Neuron (in vitro differentiated cells): ENCODE measurements around the gene ACVR1C.

ENCODE experiments used
- H2AFZ ChIP-seq: one replicate; pipeline ENCODE4 v1.6.1; 2013; ENCODE audit warnings: low read depth, mild to moderate bottlenecking, inconsistent platforms, low read length, moderate library complexity
- H3K27me3 ChIP-seq: one replicate; pipeline ENCODE4 v1.6.1; 2013; ENCODE audit warnings: low read length; ENCODE audit not compliant: insufficient read depth
- H3K36me3 ChIP-seq: one replicate; pipeline ENCODE4 v1.6.1; 2013; ENCODE audit warnings: low read length; ENCODE audit not compliant: insufficient read depth
- H3K4me1 ChIP-seq: one replicate; pipeline ENCODE4 v1.6.1; 2013; ENCODE audit warnings: low read length; ENCODE audit not compliant: insufficient read depth
- H3K4me3 ChIP-seq: 2 replicates; pipeline ENCODE4 v1.5.1; 2013; ENCODE audit warnings: mild to moderate bottlenecking, low read length, moderate library complexity
- H3K9me3 ChIP-seq: one replicate; pipeline ENCODE4 v1.6.1; 2013; ENCODE audit warnings: low read length

ACVR1C gene

GRCh38 chr2:157506586-157506985, 122.1 kb downstream of the ACVR1C start:
- Histone ChIP-seq H3K9me3 (no peaks in the 10 kb centered on the region), H3K36me3 (no peaks in the 10 kb centered on the region), H3K27me3 (no peaks in the 10 kb centered on the region)

DNA sequence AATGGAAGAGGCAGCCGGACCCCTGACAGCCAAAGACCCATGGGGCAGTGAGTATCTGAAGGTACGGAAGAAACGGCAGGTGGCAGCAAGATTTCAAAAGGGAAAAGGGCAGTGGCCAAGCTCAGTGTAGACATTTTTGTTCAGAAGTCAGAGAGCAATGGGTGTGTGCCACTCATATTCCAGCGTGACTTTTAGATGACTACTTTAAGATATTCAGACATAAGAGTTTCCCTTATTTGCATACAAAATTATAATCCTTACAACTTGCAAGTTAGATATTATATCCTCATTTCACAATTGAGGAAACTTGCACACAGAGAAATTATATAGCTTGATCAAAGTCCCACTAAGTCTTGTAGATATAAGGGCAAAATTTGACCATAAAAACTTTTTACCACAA, 124.0 kb downstream of the ACVR1C start:
- Histone ChIP-seq H3K27me3 (no peaks in the 10 kb centered on the region), H3K4me3 (no peak overlapping the region), H2AFZ (no peak overlapping the region), H3K36me3 (no peaks in the 10 kb centered on the region), H3K4me1 (no peaks in the 10 kb centered on the region), H3K9me3 (no peaks in the 10 kb centered on the region)

More at GRCh38 chr2:157506586-157506985, 122.1 kb downstream of the ACVR1C start:
- no peak overlapping the region for H3K4me3 ChIP-seq
- H2AFZ ChIP-seq = no peak overlapping the region
- no peaks in the 10 kb centered on the region for H3K4me1 ChIP-seq

DNA sequence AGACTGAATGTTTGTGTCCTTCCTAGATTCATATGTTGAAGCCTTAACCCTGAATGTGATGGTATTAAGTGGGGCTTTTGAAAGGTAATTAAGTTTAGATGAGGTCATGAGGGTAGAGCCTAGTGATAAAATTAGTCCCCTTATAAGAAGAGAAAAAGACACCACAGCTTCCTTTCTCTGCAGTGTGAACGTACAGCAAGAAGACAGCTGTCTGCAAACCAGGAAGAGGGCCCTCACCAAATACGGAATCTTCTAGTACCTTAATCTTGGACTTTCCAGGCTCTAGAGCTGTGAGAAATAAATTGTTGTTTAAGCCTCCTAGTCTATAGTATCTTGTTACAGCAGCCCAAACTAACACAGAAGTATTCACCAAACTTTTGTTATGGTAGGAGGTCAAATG, 127.6 kb downstream of the ACVR1C start:
- Histone ChIP-seq H3K36me3 (no peaks in the 10 kb centered on the region), H3K4me1 (no peaks in the 10 kb centered on the region), H3K9me3 (no peaks in the 10 kb centered on the region), H2AFZ (no peak overlapping the region), H3K27me3 (no peaks in the 10 kb centered on the region), H3K4me3 (no peak overlapping the region)

GRCh38 chr2:157500334-157500733, 128.3 kb downstream of the ACVR1C start:
- H3K27me3 ChIP-seq = no peaks in the 10 kb centered on the region
- H3K4me1 ChIP-seq = no peaks in the 10 kb centered on the region
- no peak overlapping the region for H2AFZ ChIP-seq
- no peak overlapping the region for H3K4me3 ChIP-seq
- no peaks in the 10 kb centered on the region for H3K9me3 ChIP-seq
- no peaks in the 10 kb centered on the region for H3K36me3 ChIP-seq

DNA sequence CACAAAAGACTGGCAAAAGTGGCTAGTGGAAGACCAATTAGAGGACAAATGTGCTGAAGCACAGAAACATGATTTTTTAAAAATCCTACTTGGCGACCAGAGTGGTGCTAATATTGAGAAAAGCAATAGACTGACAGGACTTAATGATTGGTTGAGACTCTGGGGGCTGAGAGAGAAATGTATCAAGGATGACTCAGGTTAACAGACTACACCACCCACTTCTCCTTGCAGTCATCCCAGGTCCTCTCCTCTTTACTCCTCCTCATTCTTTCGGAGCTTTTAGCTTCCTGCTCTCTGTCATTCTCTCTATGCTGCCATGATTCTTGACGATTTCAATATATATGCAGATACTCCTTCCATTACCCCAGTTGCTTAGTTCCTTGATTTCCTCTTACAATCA, 130.2 kb downstream of the ACVR1C start:
- Histone ChIP-seq H3K9me3 (no peaks in the 10 kb centered on the region), H3K36me3 (no peaks in the 10 kb centered on the region), H3K27me3 (no peaks in the 10 kb centered on the region), H3K4me1 (no peaks in the 10 kb centered on the region), H2AFZ (no peak overlapping the region), H3K4me3 (no peak overlapping the region)

GRCh38 chr2:157497638-157498314, 130.9 kb downstream of the ACVR1C start:
- no peak overlapping the region for H2AFZ ChIP-seq
- no peaks in the 10 kb centered on the region for H3K36me3 ChIP-seq
- H3K27me3 ChIP-seq = no peaks in the 10 kb centered on the region
- no peaks in the 10 kb centered on the region for H3K4me1 ChIP-seq
- H3K4me3 ChIP-seq = no peak overlapping the region
- no peaks in the 10 kb centered on the region for H3K9me3 ChIP-seq

DNA sequence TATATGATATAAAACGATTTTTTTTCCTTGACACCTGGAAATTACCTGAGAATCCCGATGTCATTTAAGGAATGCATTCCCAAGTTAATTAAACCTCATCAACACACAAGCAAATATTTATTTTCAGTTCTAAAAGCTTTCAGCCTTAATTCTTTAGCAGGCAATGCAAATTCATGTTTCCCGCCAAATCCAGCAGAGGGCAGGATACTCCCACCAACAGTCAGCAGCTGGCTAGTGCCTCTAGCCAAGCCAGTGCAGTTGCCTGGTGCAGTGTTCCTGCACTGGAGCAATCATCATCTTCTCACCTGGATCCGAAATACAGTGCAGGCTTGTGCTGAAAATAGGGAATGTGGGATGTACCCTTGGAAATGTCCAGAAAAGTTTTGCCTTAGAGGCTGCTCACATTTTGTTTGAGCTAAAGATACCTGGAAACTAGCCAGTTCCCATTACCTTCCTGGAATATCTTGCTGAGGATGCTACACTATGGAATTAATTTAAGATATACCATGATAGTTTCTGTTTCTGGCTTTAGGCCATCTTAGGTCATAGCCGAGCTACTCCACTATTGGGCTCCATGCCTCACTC, 136.4 kb downstream of the ACVR1C start:
- H3K36me3 ChIP-seq = no peaks in the 10 kb centered on the region
- no peaks in the 10 kb centered on the region for H3K9me3 ChIP-seq
- peaks cover 1% of the 10 kb centered on the region for H3K27me3 ChIP-seq
- no peak overlapping the region for H2AFZ ChIP-seq
- no peak overlapping the region for H3K4me3 ChIP-seq
- no peaks in the 10 kb centered on the region for H3K4me1 ChIP-seq

DNA sequence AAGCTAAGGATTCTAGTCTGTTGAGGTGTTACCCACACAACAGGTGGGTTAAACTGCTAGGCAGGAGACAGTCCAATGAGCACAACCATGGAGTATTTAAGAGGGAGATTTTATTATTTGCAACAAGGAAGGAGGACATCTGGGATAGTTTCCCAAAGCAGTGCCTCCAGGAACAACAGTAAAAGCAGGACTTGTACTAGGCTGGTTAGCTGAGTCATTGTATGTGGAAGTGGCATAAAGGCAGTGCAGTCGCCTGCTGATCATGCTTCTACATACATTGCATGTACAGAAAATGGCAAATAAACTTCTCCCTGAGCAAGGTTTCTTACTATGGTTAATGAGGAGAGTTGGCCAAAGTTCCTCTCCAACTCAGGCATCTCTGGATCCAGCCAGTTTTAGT, 138.7 kb downstream of the ACVR1C start:
- H2AFZ ChIP-seq = no peak overlapping the region
- no peaks in the 10 kb centered on the region for H3K36me3 ChIP-seq
- peaks cover 3% of the 10 kb centered on the region for H3K4me1 ChIP-seq
- H3K4me3 ChIP-seq = no peak overlapping the region
- no peaks in the 10 kb centered on the region for H3K9me3 ChIP-seq
- peaks cover 2% of the 10 kb centered on the region for H3K27me3 ChIP-seq

DNA sequence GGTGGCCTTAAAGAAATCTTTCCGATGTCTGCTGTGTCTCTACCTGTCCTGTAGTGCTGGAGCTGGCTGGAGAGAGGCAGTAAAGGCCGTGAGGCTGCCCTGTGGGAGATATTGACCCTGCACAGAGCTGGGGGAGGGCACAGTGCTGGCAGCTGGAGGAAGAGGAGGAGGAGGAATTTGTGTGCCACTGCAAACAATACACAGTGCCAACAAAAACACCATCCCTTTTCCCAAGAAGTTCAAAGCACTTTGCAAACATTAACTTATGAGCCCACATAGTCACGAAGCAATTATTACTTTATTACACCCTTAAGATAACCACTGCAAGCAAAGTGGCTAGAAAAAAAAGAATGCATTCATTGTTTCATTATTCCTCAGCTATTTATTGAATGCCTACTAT, 139.8 kb downstream of the ACVR1C start:
- no peak overlapping the region for H3K4me3 ChIP-seq
- no peak overlapping the region for H2AFZ ChIP-seq
- H3K36me3 ChIP-seq = no peaks in the 10 kb centered on the region
- peaks cover 3% of the 10 kb centered on the region for H3K4me1 ChIP-seq
- H3K9me3 ChIP-seq = no peaks in the 10 kb centered on the region
- H3K27me3 ChIP-seq = peaks cover 2% of the 10 kb centered on the region

DNA sequence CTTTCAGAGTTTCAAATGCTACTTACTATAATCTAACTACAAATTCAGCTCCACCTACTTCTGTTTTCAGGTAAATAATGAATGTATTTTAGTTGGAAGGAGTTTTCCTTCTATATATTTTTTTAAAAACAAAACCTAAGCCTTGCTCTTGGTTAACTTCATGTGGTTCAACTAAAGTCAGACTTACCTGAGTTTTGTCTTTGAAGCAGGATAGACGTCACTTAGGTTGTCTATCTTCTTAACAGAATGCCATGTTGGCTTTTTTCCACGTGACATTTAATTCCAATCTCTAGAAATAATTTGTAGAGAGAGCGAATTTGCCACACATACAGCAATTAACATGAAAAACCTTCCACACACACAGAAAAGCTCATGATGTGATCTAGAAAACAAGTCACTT, 140.9 kb downstream of the ACVR1C start:
- H3K27me3 ChIP-seq = peaks cover 2% of the 10 kb centered on the region
- no peaks in the 10 kb centered on the region for H3K36me3 ChIP-seq
- H3K9me3 ChIP-seq = no peaks in the 10 kb centered on the region
- no peak overlapping the region for H3K4me3 ChIP-seq
- peaks cover 3% of the 10 kb centered on the region for H3K4me1 ChIP-seq
- H2AFZ ChIP-seq = no peak overlapping the region

GRCh38 chr2:157487271-157487610, 141.4 kb downstream of the ACVR1C start:
- Histone ChIP-seq H3K36me3 (no peaks in the 10 kb centered on the region), H3K4me3 (no peak overlapping the region), H3K27me3 (peaks cover 2% of the 10 kb centered on the region), H3K4me1 (peaks cover 3% of the 10 kb centered on the region), H3K9me3 (no peaks in the 10 kb centered on the region), H2AFZ (no peak overlapping the region)

DNA sequence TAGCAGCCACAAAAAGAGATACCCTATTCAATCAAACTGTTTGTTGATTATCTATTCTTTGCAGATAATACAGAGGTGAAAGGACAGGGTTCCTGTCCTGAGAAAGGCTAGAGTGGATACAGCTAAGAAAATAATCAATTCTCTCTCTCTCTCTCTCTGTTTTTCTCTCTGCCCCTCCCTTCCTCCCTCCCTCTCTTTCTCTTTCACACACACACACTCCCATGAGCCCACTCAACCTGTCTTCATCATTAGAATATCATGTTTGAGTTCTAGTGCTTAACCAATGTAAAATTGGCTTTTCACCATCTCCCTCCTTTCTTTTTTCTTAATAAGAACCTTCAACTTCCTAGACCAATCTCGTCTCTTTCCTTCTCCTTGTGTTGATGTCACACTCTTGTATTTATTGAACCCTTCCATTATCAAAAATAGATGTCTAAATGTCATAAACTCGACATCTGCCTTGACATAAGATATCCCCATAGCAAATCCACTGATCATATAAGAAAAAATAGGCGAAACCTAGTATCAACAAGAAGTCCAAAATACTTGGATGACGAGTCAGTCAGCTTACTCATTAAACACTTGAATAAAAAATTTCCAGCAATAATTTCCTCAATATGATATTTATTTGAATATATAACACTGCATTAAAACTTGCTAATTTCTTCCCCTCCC, 141.9 kb downstream of the ACVR1C start:
- H3K27me3 ChIP-seq = peaks cover 2% of the 10 kb centered on the region
- H3K4me3 ChIP-seq = no peak overlapping the region
- H3K36me3 ChIP-seq = no peaks in the 10 kb centered on the region
- no peak overlapping the region for H2AFZ ChIP-seq
- H3K4me1 ChIP-seq = peaks cover 3% of the 10 kb centered on the region
- no peaks in the 10 kb centered on the region for H3K9me3 ChIP-seq

GRCh38 chr2:157480182-157480961, 148.3 kb downstream of the ACVR1C start:
- Histone ChIP-seq H3K4me3 (no peak overlapping the region), H3K27me3 (no peaks in the 10 kb centered on the region), H2AFZ (no peak overlapping the region), H3K36me3 (no peaks in the 10 kb centered on the region), H3K4me1 (no peaks in the 10 kb centered on the region), H3K9me3 (no peaks in the 10 kb centered on the region)
